ENCODE results near the gene MRM1. TPM values are rescaled to one million over a fixed set of nuclear protein-coding genes. Genes with fewer than 3 reads are reported as not detected.
A peak's percentile ranks its signal among the peaks of the same experiment; 100 is the strongest.

Gene MRM1, protein sequence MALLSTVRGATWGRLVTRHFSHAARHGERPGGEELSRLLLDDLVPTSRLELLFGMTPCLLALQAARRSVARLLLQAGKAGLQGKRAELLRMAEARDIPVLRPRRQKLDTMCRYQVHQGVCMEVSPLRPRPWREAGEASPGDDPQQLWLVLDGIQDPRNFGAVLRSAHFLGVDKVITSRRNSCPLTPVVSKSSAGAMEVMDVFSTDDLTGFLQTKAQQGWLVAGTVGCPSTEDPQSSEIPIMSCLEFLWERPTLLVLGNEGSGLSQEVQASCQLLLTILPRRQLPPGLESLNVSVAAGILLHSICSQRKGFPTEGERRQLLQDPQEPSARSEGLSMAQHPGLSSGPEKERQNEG
- 3.6 and 4.3 TPM in 2 replicates for total RNA-seq
- long read RNA-seq, partial matches to known transcripts: 0 of 2 reads
- long read RNA-seq, other reads (novel, unspliced or antisense): 0 of 2 reads

GRCh38 chr17:36601303-36602029, at the start of gene MRM1:
Gene MRM1 (plus strand): TSS chr17:36601583. CDS start chr17:36601811, 228 bp downstream.
- DNase-seq (ENCODE audit: extremely low spot score, unreplicated experiment): peak; percentile 97
- Mint-ChIP-seq H3K4me3 (ENCODE audit: unreplicated experiment) (peak within 1 kb of the TSS; percentile 78), H3K27ac (ENCODE audit: unreplicated experiment) (peak within 1 kb of the TSS; percentile 94), H3K4me1 (ENCODE audit: unreplicated experiment) (peaks cover 27% of the 10 kb centered on the region), H3K36me3 (ENCODE audit: unreplicated experiment) (no peaks in the 10 kb centered on the region), H3K9me3 (ENCODE audit: unreplicated experiment) (no peaks in the 10 kb centered on the region), H3K27me3 (ENCODE audit: unreplicated experiment) (no peaks in the 10 kb centered on the region)
- TF ChIP-seq CTCF (IDR thresholded peaks at IDR 0.05): no peak

- DNase-seq (ENCODE audit: extremely low spot score, unreplicated experiment): no peak
- peaks cover 28% of the 10 kb centered on the region for H3K36me3 Mint-ChIP-seq (ENCODE audit: unreplicated experiment)
- no peak overlapping the region for H3K4me3 Mint-ChIP-seq (ENCODE audit: unreplicated experiment)
- H3K27ac Mint-ChIP-seq (ENCODE audit: unreplicated experiment): peak overlapping the region; percentile 13
- H3K9me3 Mint-ChIP-seq (ENCODE audit: unreplicated experiment): no peaks in the 10 kb centered on the region
- H3K27me3 Mint-ChIP-seq (ENCODE audit: unreplicated experiment): no peaks in the 10 kb centered on the region
- peaks cover 30% of the 10 kb centered on the region for H3K4me1 Mint-ChIP-seq (ENCODE audit: unreplicated experiment)
- TF ChIP-seq CTCF (IDR thresholded peaks at IDR 0.05): no peak
Observed at GRCh38 chr17:36553459-36553858, 47.9 kb upstream of the MRM1 start.

- H3K36me3 Mint-ChIP-seq (ENCODE audit: unreplicated experiment): peaks cover 41% of the 10 kb centered on the region
- TF ChIP-seq CTCF (IDR thresholded peaks at IDR 0.05): no peak
- H3K27ac Mint-ChIP-seq (ENCODE audit: unreplicated experiment): no peak overlapping the region
Observed at GRCh38 chr17:36566081-36566480, 35.3 kb upstream of the MRM1 start.

GRCh38 chr17:36575028-36575427, 26.4 kb upstream of the MRM1 start:
- DNase-seq (ENCODE audit: extremely low spot score, unreplicated experiment): peak; percentile 68
- Mint-ChIP-seq H3K4me1 (ENCODE audit: unreplicated experiment) (no peaks in the 10 kb centered on the region), H3K4me3 (ENCODE audit: unreplicated experiment) (no peak overlapping the region), H3K9me3 (ENCODE audit: unreplicated experiment) (no peaks in the 10 kb centered on the region), H3K27ac (ENCODE audit: unreplicated experiment) (no peak overlapping the region), H3K27me3 (ENCODE audit: unreplicated experiment) (no peaks in the 10 kb centered on the region), H3K36me3 (ENCODE audit: unreplicated experiment) (peaks cover 21% of the 10 kb centered on the region)
- no peak for TF ChIP-seq CTCF (IDR thresholded peaks at IDR 0.05)

More at GRCh38 chr17:36566081-36566480, 35.3 kb upstream of the MRM1 start:
- H3K27me3 Mint-ChIP-seq (ENCODE audit: unreplicated experiment): no peaks in the 10 kb centered on the region
- H3K4me1 Mint-ChIP-seq (ENCODE audit: unreplicated experiment): no peaks in the 10 kb centered on the region
- DNase-seq (ENCODE audit: extremely low spot score, unreplicated experiment): no peak
- H3K9me3 Mint-ChIP-seq (ENCODE audit: unreplicated experiment): no peaks in the 10 kb centered on the region
- H3K4me3 Mint-ChIP-seq (ENCODE audit: unreplicated experiment): no peak overlapping the region

- no peak for DNase-seq (ENCODE audit: extremely low spot score, unreplicated experiment)
- peaks cover 23% of the 10 kb centered on the region for H3K36me3 Mint-ChIP-seq (ENCODE audit: unreplicated experiment)
- no peaks in the 10 kb centered on the region for H3K4me1 Mint-ChIP-seq (ENCODE audit: unreplicated experiment)
- H3K27me3 Mint-ChIP-seq (ENCODE audit: unreplicated experiment): no peaks in the 10 kb centered on the region
- no peak for TF ChIP-seq CTCF (IDR thresholded peaks at IDR 0.05)
- H3K9me3 Mint-ChIP-seq (ENCODE audit: unreplicated experiment): no peaks in the 10 kb centered on the region
- no peak overlapping the region for H3K27ac Mint-ChIP-seq (ENCODE audit: unreplicated experiment)
- no peak overlapping the region for H3K4me3 Mint-ChIP-seq (ENCODE audit: unreplicated experiment)
Observed at GRCh38 chr17:36576793-36577192, 24.6 kb upstream of the MRM1 start.
